Measurements from ENCODE around the gene TRIM47.

TRIM47 gene

DNA sequence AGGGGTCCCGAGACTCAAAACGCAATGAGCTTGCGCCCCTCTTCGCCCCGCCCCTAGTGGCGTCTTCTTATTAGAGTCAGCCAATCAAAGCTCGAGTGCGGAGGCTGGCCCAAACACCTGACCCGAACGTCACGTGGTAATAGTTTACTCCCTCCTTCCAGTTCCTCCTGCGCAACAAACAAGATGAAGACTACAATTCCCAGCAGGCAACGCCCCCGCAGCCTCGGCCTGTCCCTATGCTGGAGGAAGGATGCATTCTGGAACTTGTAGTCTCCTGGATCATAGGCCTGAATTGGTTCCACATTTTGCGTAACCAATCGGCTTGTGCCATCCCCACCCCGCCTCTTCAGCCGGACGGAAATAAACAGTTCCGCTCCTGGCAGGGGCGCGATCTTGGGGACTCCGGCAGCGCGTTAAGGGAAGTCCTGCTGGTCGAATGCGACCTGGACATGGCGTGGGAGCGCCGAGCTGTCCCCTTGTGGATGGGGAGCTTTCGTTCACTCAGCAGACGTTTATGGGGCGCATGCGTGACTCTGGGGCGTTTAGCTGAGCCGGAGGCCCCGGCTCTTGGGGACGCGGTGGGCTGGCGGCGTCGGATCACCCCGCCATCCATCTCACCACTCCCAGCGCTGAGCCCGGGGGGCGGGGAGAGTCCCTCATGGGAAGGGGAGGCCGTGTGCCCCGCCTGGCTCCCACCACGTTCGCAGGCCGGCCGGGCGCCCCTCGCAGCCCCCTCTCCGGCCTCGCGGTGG lies 22.9 kb downstream of the TRIM47 start, which contains the start of gene WBP2:
Gene WBP2, minus strand, starts transcription at position 26 of the 752 bp plus-strand sequence. CDS start 38 bp downstream, outside the sequence.
- TF ChIP-seq, protein P1, sequence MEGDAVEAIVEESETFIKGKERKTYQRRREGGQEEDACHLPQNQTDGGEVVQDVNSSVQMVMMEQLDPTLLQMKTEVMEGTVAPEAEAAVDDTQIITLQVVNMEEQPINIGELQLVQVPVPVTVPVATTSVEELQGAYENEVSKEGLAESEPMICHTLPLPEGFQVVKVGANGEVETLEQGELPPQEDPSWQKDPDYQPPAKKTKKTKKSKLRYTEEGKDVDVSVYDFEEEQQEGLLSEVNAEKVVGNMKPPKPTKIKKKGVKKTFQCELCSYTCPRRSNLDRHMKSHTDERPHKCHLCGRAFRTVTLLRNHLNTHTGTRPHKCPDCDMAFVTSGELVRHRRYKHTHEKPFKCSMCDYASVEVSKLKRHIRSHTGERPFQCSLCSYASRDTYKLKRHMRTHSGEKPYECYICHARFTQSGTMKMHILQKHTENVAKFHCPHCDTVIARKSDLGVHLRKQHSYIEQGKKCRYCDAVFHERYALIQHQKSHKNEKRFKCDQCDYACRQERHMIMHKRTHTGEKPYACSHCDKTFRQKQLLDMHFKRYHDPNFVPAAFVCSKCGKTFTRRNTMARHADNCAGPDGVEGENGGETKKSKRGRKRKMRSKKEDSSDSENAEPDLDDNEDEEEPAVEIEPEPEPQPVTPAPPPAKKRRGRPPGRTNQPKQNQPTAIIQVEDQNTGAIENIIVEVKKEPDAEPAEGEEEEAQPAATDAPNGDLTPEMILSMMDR (IDR thresholded peaks at IDR 0.05) = peak; percentile 46

DNA sequence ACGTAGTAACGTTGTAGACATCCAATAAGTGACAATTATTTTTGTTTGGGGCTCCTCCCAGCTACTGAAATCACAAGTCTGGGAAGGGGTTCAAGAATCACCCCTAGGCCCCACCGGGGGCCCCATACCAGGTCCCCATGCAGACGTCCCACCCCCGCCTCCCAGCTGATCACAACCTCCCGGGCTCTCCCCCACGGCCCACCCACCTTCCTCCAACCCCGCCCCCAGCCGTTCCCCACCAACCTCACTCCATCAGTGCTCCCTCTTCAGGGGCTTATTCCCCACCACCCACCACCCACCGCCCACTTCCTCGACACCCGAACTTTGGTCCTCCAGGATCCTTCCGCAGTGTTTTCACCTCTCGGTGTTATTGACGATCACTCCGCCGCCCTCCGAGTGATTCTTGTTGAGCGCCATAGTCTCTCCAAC lies 23.5 kb downstream of the TRIM47 start:
- TF ChIP-seq, protein P1 (IDR thresholded peaks at IDR 0.05) = no peak

DNA sequence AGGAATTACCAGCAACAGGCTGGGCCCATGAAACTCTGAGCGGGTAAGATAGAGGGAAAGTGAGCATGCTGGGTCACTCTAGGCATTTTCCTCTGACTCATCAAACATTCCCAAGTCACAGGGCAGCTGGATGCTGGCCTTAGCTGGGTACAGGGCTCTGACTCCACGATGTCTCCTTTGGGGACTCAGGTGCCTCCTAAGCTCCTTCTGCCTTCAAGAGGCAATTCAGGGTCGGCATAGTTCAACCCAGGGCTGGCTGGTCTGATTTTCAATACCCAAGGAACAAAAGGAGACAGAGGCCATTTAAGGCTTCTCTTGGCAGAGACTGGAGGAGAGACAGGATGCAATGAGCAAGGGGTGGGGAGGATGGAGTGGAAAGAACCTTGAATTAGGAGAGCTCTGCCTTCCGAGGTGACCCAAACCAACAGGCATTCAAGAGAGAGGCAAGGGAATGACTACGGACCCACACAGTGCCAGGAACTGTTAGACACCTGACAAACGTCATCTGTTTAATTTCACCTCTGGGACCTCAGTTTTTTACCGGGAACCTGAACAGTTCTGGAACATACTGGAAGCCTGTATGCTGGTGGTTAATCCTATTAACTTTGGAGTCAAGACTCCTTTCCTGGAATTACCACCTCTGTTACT lies 24.2 kb downstream of the TRIM47 start:
- TF ChIP-seq, protein P1 (IDR thresholded peaks at IDR 0.05) = no peak

DNA sequence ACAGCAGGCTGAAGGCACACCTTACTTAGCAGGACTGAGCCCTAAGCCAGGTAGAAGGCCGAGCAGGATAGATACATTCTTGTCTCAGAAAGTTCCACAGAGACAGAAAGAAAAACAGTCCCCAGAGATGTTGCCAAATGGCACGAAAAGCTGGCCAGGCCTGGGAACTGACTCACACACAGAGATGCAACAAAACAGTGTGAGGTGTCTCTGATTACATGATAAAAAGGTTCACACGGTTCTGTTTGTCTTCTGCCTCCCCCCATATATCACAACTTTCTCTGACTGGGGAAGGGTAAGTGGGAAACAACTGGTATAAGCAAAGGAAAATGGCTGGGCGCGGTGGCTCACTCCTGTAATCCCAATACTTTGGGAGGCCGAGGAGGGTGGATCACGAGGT lies 24.9 kb downstream of the TRIM47 start:
- TF ChIP-seq, protein P1 (IDR thresholded peaks at IDR 0.05) = no peak

DNA sequence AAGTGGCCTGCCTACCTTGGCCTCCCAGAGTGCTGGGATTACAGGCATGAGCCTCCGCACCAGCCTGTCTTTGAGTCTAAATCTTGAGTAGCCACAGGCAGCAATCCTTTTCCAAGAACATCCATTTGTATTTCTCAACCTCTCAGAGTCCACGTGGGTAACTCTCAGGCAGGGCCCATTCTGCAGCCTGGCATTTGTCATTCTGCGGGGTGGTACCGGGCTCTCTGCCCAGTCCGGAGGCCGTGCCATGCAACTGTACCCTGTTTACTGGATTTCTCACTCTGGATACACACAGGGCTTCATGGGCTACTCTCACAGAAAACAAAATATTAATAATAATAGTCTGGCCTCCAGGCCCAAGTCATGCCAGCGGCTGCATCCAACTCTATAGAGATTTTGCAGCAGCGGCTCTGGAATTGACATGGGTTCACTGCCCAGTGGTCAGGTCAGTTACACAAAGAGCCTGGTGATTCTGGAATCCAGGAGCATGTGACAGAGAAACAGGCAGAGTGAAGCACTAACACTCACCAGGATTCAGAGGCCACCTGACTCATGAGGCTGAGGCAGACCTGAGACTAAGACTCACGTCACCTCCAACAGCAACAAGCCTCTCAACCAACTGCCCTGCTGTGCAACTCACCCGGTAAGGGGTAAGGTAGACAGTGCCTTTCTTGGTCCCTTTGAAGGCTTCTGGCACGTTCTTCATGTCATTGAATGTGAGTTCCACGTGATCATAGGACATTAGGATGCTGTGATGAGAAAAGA lies 27.3 kb downstream of the TRIM47 start:
- TF ChIP-seq, protein P1 (IDR thresholded peaks at IDR 0.05) = no peak

DNA sequence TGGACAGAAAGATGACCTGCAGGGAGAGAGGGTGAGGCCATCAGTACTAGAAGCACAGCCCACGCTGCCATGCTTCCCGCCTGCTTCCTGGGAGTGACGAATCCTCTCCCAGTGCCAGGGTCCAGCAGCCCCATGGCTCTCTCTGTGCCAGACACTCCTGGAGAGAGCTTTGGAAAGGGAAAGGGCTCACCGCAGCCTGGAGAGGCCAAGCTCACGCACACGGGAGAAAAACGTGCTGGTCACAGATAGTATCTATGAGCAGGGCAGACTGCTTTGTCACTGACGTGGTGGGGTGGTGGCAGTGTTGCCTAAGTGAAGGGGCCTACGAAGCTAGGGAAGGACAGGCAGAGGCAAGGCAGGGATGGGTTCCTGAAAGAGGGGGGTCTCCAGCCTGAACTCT lies 28.7 kb downstream of the TRIM47 start:
- TF ChIP-seq, protein P1 (IDR thresholded peaks at IDR 0.05) = no peak

DNA sequence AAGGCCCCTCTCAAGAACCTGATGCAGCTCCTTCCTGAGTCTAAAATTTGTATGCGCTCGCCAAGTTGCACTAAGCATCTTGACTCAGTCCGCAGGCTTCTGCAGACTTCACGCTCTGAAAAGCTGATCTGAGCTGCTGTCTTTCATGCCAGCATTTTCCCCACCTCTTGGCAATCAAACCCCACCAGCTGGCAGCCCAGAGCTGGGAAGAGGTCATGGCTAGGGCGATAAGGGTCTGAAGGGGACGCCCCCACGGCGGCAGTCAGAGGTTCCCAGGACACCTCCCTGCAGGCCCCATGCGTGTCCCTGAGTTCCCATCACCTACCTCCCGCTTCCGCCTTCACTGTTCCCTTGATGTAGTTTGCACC lies 29.1 kb downstream of the TRIM47 start:
- TF ChIP-seq, protein P1 (IDR thresholded peaks at IDR 0.05) = no peak

All from LNCAP (cell line).